AG09319 (cell line): ENCODE data around the gene C16orf74.

Experiments used
- DNase-seq: peaks from one replicate; pipeline ENCODE4 v3.0.0-alpha.2; 2010; ENCODE audit warnings: low read depth; ENCODE audit errors: extremely low read depth
- CTCF ChIP-seq: IDR thresholded peaks from 2 replicates; pipeline ENCODE4 v1.5.1; 2011; ENCODE audit warnings: low read depth, mild to moderate bottlenecking, inconsistent platforms, low read length, moderate library complexity

The C16orf74 gene

GRCh38 chr16:85689950-85690320, 61.0 kb downstream of the C16orf74 start:
- TF ChIP-seq CTCF = no peak

GRCh38 chr16:85689285-85689949, 61.5 kb downstream of the C16orf74 start:
- no peak for DNase-seq
- no peak for TF ChIP-seq CTCF

More at GRCh38 chr16:85689950-85690320, 61.0 kb downstream of the C16orf74 start:
- DNase-seq = no peak

- TF ChIP-seq CTCF = no peak
- DNase-seq = peak; percentile 63
Observed at GRCh38 chr16:85688586-85689284, 62.2 kb downstream of the C16orf74 start, which contains the start of gene GINS2. Gene GINS2, minus strand, starts transcription at chr16:85688954. Its CDS starts 56 bp downstream, at chr16:85688898.

GRCh38 chr16:85687651-85688471, 63.0 kb downstream of the C16orf74 start:
- no peak for DNase-seq
- TF ChIP-seq CTCF = no peak

GRCh38 chr16:85686912-85687591, 63.8 kb downstream of the C16orf74 start:
- DNase-seq = no peak
- no peak for TF ChIP-seq CTCF

- no peak for DNase-seq
- TF ChIP-seq CTCF = no peak
Observed at GRCh38 chr16:85685251-85685650, 65.6 kb downstream of the C16orf74 start.
